Body of pancreas (tissue), 4 donors: ENCODE measurements around the gene OSTN. TPM values are rescaled to one million over a fixed set of nuclear protein-coding genes. Genes with fewer than 3 reads are reported as not detected.

Experiments
- ATAC-seq: fragments of 150-250 bp; one replicate; pipeline ENCODE4 v1.9.1; 2016
- DNase-seq, 4 donors: peaks; one replicate each; pipeline ENCODE4 v3.0.0-alpha.2; 2019
- H3K27ac ChIP-seq, 4 donors: fragments of 200-600 bp; sonication (generic); 1 replicate in 3 of 4; 2 replicates in 1 of 4; pipeline versions ENCODE4 v1.5.1 to v1.6.1; 2016 to 2019; ENCODE audit warnings: mild to moderate bottlenecking in 1 of 4, mixed read lengths in 1 of 4, moderate library complexity in 1 of 4
- H3K27me3 ChIP-seq, 2 donors: fragments of 200-600 bp; sonication (generic); one replicate each; pipeline ENCODE4 v1.6.0; 2016; ENCODE audit warnings: mild to moderate bottlenecking in 1 of 2
- H3K36me3 ChIP-seq, 2 donors: fragments of 200-600 bp; sonication (generic); replicated peaks in 1 of 2; 2 replicates each; pipeline ENCODE4 v1.5.1; 2016; ENCODE audit warnings: low read depth in 2 of 2; ENCODE audit not compliant: insufficient read depth in 1 of 2
- H3K4me1 ChIP-seq: fragments of 200-600 bp; sonication (generic); one replicate; pipeline ENCODE4 v1.6.0; 2016
- H3K4me3 ChIP-seq, 2 donors: fragments of 200-600 bp; sonication (generic); 1 replicate in 1 of 2; 2 replicates in 1 of 2; pipeline ENCODE4 v1.5.1; 2016 to 2019
- H3K9me3 ChIP-seq, 3 donors: fragments of 200-600 bp; sonication (generic); 1 replicate in 2 of 3; 2 replicates in 1 of 3; pipeline ENCODE4 v1.5.1; 2016
- POLR2A ChIP-seq, 3 donors: fragments of 450-650 bp; IDR thresholded peaks; one replicate each; pipeline ENCODE4 v1.6.1; 2016; ENCODE audit warnings: antibody characterized with exemption in 3 of 3, mild to moderate bottlenecking in 2 of 3
- WGBS, 2 donors: methylation state at CpG; one replicate each; pipeline ENCODE4 v1.1.5; 2017; 5-methylcytosine and 5-hydroxymethylcytosine counted together
- intact Hi-C: fragments of 100-400 bp; cut with DNase I; formaldehyde crosslinking; loops from one replicate; pipeline ENCODE4 v1.15.1; 2023
- total RNA-seq, 2 donors: library from RNA; depleted of rRNA; stranded (reverse); fragments of >200 nt; gene quantifications; one replicate each; pipeline ENCODE4 v1.1.0, GENCODE V29; 2016
- TF ChIP-seq, protein P1 (sequence below), 7 experiments: fragments of 450-650 bp in 4 of 7; fragments of 200-600 bp in 3 of 7; sonication (generic) in 3 of 7; IDR thresholded peaks; one replicate each; pipeline ENCODE4 v1.5.1; 2016 to 2019; ENCODE audit warnings: antibody characterized with exemption in 7 of 7

Gene OSTN, protein sequence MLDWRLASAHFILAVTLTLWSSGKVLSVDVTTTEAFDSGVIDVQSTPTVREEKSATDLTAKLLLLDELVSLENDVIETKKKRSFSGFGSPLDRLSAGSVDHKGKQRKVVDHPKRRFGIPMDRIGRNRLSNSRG
- total RNA-seq: not detected

DNA sequence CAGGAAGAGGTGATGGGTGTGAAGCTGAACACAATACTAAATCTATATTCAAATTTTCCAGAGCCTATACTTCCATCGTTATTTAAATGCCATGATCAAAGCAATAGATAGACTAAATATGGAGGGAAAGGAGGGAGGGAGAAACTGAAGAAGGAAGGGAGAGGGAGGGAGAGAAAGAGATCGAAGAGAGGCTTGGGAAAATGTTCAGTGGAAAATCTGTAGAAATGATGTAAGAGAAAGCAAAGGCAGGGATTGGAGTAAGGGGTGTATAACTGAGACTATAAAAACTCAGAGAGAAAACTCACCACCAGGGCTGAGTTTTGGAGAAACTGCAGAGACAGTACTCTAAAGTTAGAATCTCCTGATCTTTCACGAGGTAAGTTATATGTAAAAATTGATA, at the start of gene OSTN:
Gene OSTN, plus strand, starts transcription at position 310 of the 400 bp plus-strand sequence. CDS start 13,292 bp downstream, outside the sequence.
- ATAC-seq (no peak), DNase-seq (no peak)
- Histone ChIP-seq H3K4me1 (no peaks in the 10 kb centered on the region), H3K4me3 (no peak within 1 kb of the TSS), H3K9me3 (no peaks in the 10 kb centered on the region), H3K36me3 (no peaks in the 10 kb centered on the region), H3K27ac (no peak within 1 kb of the TSS), H3K27me3 (no peaks in the 10 kb centered on the region)
- WGBS, 2 donors: 43 to 54% methylated on average over 3 of the region's 3 CpGs
- TF ChIP-seq, protein P1, sequence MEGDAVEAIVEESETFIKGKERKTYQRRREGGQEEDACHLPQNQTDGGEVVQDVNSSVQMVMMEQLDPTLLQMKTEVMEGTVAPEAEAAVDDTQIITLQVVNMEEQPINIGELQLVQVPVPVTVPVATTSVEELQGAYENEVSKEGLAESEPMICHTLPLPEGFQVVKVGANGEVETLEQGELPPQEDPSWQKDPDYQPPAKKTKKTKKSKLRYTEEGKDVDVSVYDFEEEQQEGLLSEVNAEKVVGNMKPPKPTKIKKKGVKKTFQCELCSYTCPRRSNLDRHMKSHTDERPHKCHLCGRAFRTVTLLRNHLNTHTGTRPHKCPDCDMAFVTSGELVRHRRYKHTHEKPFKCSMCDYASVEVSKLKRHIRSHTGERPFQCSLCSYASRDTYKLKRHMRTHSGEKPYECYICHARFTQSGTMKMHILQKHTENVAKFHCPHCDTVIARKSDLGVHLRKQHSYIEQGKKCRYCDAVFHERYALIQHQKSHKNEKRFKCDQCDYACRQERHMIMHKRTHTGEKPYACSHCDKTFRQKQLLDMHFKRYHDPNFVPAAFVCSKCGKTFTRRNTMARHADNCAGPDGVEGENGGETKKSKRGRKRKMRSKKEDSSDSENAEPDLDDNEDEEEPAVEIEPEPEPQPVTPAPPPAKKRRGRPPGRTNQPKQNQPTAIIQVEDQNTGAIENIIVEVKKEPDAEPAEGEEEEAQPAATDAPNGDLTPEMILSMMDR (IDR thresholded peaks at IDR 0.05): no peak
- TF ChIP-seq POLR2A (IDR thresholded peaks at IDR 0.05): no peak
- intact Hi-C loops: no loop called here

DNA sequence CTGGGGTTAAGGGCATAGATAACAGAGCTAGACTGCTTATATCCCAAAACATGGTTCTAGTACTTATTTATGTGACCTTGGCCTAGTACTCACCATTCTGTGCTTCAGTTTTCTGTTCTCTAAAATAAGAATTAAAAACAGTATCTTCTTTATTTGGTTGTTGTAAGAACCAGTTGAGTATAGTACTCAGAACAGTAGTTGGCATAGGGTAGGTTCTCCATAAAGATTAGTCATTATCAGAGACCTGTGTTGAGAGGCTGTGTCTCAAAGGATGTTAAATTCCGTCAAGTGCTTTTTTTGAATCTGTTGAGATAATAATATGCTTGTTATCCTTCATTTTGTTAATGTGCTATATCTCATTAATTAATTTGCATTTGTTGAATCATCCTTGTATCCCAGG, 47.4 kb upstream of the OSTN start:
- H3K27me3 ChIP-seq: no peaks in the 10 kb centered on the region
- no peak overlapping the region for H3K27ac ChIP-seq
- no peaks in the 10 kb centered on the region for H3K4me1 ChIP-seq
- peaks cover 0 to 3% (median 0%) of the 10 kb centered on the region in 3 donors for H3K9me3 ChIP-seq
- 73 to 75% methylated on average over 1 of the region's 1 CpG for WGBS, 2 donors
- H3K4me3 ChIP-seq: no peak overlapping the region
- intact Hi-C loops: no loop called here
- DNase-seq (no peak), ATAC-seq (no peak)
- TF ChIP-seq, protein P1 (IDR thresholded peaks at IDR 0.05): no peak
- no peak for TF ChIP-seq POLR2A (IDR thresholded peaks at IDR 0.05)
- no peaks in the 10 kb centered on the region for H3K36me3 ChIP-seq

DNA sequence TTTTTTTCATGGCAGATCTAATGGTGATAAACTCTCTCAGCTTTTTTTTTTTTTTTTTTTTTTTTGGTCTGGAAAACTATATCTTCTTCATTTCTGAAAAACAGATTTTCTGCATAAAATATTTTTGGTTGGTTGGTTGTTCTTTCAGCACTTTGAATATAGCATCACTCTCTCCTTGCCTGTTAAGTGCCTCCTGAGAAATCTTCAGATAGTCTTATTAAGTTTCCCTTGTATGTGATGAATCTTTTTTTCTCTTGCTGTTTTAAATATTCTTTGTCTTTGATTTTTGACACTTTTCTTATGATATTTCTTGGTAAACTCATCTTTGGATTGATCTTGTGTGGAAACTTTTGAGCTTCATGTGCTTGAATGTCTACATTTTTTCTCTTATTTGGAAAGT, 44.2 kb upstream of the OSTN start:
- H3K4me1 ChIP-seq: no peaks in the 10 kb centered on the region
- H3K27me3 ChIP-seq: no peaks in the 10 kb centered on the region
- no peak for DNase-seq
- H3K36me3 ChIP-seq: no peaks in the 10 kb centered on the region
- no peak for TF ChIP-seq POLR2A (IDR thresholded peaks at IDR 0.05)
- TF ChIP-seq, protein P1 (IDR thresholded peaks at IDR 0.05): no peak
- ATAC-seq: no peak
- intact Hi-C loops: no loop called here
- H3K9me3 ChIP-seq: peaks cover 0 to 3% (median 0%) of the 10 kb centered on the region in 3 donors
- no peak overlapping the region for H3K27ac ChIP-seq
- H3K4me3 ChIP-seq: no peak overlapping the region

DNA sequence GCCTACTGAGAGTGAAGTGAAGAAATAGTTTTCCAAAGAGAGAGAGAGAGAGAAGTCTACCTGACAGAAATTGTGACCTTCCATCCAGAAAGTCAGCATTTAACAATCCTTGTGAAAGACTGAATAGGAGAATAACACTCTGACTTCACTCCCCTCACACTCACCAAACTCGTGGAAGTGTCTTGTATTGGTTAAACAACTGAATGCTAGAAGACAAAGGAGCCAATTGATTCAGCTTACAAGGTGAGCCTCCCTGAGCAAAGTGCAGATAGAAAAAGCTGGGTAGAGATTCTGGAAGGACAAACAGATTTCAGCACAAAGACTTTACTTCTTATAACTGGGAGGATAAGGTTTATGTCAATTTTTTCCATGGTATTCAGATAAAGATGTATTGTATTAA, 40.8 kb upstream of the OSTN start:
- no peak overlapping the region for H3K27ac ChIP-seq
- ATAC-seq: no peak
- H3K27me3 ChIP-seq: no peaks in the 10 kb centered on the region
- H3K36me3 ChIP-seq: no peaks in the 10 kb centered on the region
- DNase-seq: no peak
- peaks cover 0 to 3% (median 0%) of the 10 kb centered on the region in 3 donors for H3K9me3 ChIP-seq
- intact Hi-C loops: no loop called here
- TF ChIP-seq, protein P1 (IDR thresholded peaks at IDR 0.05): no peak
- TF ChIP-seq POLR2A (IDR thresholded peaks at IDR 0.05): no peak
- no peak overlapping the region for H3K4me3 ChIP-seq
- WGBS, 2 donors: 7 to 9% methylated on average over 1 of the region's 1 CpG
- H3K4me1 ChIP-seq: no peaks in the 10 kb centered on the region

DNA sequence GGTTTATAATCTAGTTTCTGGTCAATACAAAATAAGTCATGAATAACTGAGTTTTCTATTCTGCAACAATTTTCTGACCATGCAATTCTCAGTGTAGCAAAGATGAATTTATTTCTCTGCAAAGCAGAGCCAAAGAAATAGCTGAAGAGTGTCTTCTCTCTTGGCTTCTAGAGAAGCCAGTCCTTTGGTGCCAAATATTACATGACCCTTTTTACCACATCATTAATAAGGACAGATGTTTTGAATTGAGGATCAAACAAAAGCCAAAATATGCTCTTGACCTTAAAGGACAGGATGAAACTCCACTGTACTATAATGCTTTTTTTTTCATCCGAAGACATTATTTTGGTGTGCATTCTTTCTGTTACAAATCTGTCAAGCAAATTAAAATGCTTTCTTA, 40.2 kb upstream of the OSTN start:
- H3K27ac ChIP-seq: no peak overlapping the region
- no peak for DNase-seq
- no peak overlapping the region for H3K4me3 ChIP-seq
- intact Hi-C loops: no loop called here
- no peaks in the 10 kb centered on the region for H3K4me1 ChIP-seq
- H3K36me3 ChIP-seq: no peaks in the 10 kb centered on the region
- 51 to 66% methylated on average over 1 of the region's 1 CpG for WGBS, 2 donors
- TF ChIP-seq, protein P1 (IDR thresholded peaks at IDR 0.05): no peak
- TF ChIP-seq POLR2A (IDR thresholded peaks at IDR 0.05): no peak
- H3K27me3 ChIP-seq: no peaks in the 10 kb centered on the region
- no peak for ATAC-seq
- H3K9me3 ChIP-seq: peaks cover 0 to 3% (median 0%) of the 10 kb centered on the region in 3 donors
